Progenitor cell of endocrine pancreas (in vitro differentiated cells): ENCODE data around the gene TLR8. TPM values are rescaled to one million over a fixed set of nuclear protein-coding genes. Genes with fewer than 3 reads are reported as not detected.

Source experiments
- DNase-seq: peaks from one replicate; pipeline ENCODE4 v3.0.0; 2021; ENCODE audit warnings: low spot score; ENCODE audit not compliant: unreplicated experiment
- H3K27ac Mint-ChIP-seq: 2 replicates; pipeline ENCODE4 v1.8.0; 2021; ENCODE audit warnings: mild to moderate bottlenecking, moderate library complexity, mixed read lengths
- H3K27me3 Mint-ChIP-seq: 2 replicates; pipeline ENCODE4 v1.8.0; 2021; ENCODE audit warnings: mixed read lengths
- H3K36me3 Mint-ChIP-seq: 2 replicates; pipeline ENCODE4 v1.8.0; 2022; ENCODE audit warnings: mixed read lengths; ENCODE audit not compliant: insufficient read depth
- H3K4me1 Mint-ChIP-seq: 2 replicates; pipeline ENCODE4 v1.8.0; 2021; ENCODE audit warnings: low read depth, mixed read lengths
- H3K4me3 Mint-ChIP-seq: 2 replicates; pipeline ENCODE4 v1.8.0; 2021; ENCODE audit warnings: low read depth, mild to moderate bottlenecking, moderate library complexity, mixed read lengths
- H3K9me3 Mint-ChIP-seq: 2 replicates; pipeline ENCODE4 v1.8.0; 2021; ENCODE audit warnings: low read depth, mixed read lengths
- CTCF ChIP-seq: fragments of 200-600 bp; sonication (generic); IDR thresholded peaks from one replicate; pipeline ENCODE4 v1.5.0; 2021; ENCODE audit warnings: antibody characterized with exemption, mild to moderate bottlenecking; ENCODE audit not compliant: unreplicated experiment
- total RNA-seq: library from RNA; stranded (reverse); gene quantifications from 2 replicates; pipeline ENCODE4 v1.2.1, GENCODE V29; 2021

Gene TLR8
- total RNA-seq, 1 donor from 2014 or later: not detected

- H3K4me3 Mint-ChIP-seq: no peak overlapping the region
- TF ChIP-seq CTCF: no peak
- no peaks in the 10 kb centered on the region for H3K36me3 Mint-ChIP-seq
Measured at GRCh38 chrX:12890467-12890866, 16.0 kb upstream of the TLR8 start.

GRCh38 chrX:12891171-12891570 lies 15.2 kb upstream of the TLR8 start:
- no peaks in the 10 kb centered on the region for H3K27me3 Mint-ChIP-seq
- no peaks in the 10 kb centered on the region for H3K36me3 Mint-ChIP-seq
- no peak overlapping the region for H3K27ac Mint-ChIP-seq
- H3K4me1 Mint-ChIP-seq: no peaks in the 10 kb centered on the region
- no peak overlapping the region for H3K4me3 Mint-ChIP-seq
- H3K9me3 Mint-ChIP-seq: peaks cover 11% of the 10 kb centered on the region
- no peak for TF ChIP-seq CTCF
- DNase-seq: no peak

More at GRCh38 chrX:12890467-12890866, 16.0 kb upstream of the TLR8 start:
- H3K9me3 Mint-ChIP-seq: peaks cover 14% of the 10 kb centered on the region
- H3K27me3 Mint-ChIP-seq: no peaks in the 10 kb centered on the region
- no peak overlapping the region for H3K27ac Mint-ChIP-seq
- no peak for DNase-seq
- H3K4me1 Mint-ChIP-seq: no peaks in the 10 kb centered on the region

GRCh38 chrX:12891915-12892506 lies 14.4 kb upstream of the TLR8 start:
- DNase-seq: no peak
- no peak for TF ChIP-seq CTCF
- H3K36me3 Mint-ChIP-seq: no peaks in the 10 kb centered on the region
- H3K4me1 Mint-ChIP-seq: no peaks in the 10 kb centered on the region
- no peak overlapping the region for H3K4me3 Mint-ChIP-seq
- H3K27ac Mint-ChIP-seq: no peak overlapping the region
- H3K27me3 Mint-ChIP-seq: no peaks in the 10 kb centered on the region
- H3K9me3 Mint-ChIP-seq: peaks cover 10% of the 10 kb centered on the region

- TF ChIP-seq CTCF: no peak
- no peaks in the 10 kb centered on the region for H3K27me3 Mint-ChIP-seq
- peaks cover 11% of the 10 kb centered on the region for H3K9me3 Mint-ChIP-seq
- H3K27ac Mint-ChIP-seq: no peak overlapping the region
- H3K4me1 Mint-ChIP-seq: no peaks in the 10 kb centered on the region
- no peaks in the 10 kb centered on the region for H3K36me3 Mint-ChIP-seq
- no peak for DNase-seq
- H3K4me3 Mint-ChIP-seq: no peak overlapping the region
Measured at GRCh38 chrX:12892716-12893115, 13.7 kb upstream of the TLR8 start.

- no peaks in the 10 kb centered on the region for H3K4me1 Mint-ChIP-seq
- H3K36me3 Mint-ChIP-seq: no peaks in the 10 kb centered on the region
- no peaks in the 10 kb centered on the region for H3K27me3 Mint-ChIP-seq
- no peak overlapping the region for H3K27ac Mint-ChIP-seq
- TF ChIP-seq CTCF: peak; percentile 64
- no peak for DNase-seq
- H3K9me3 Mint-ChIP-seq: peaks cover 14% of the 10 kb centered on the region
- no peak overlapping the region for H3K4me3 Mint-ChIP-seq
Measured at GRCh38 chrX:12894074-12895030, 12.1 kb upstream of the TLR8 start.
